ENCODE results near the gene GRIK3.
"Not testable (repeated sequence)": the region's sequence is repeated elsewhere in the genome, so short reads cannot be mapped to it uniquely, and the experiment has no call there.

Gene GRIK3

DNA sequence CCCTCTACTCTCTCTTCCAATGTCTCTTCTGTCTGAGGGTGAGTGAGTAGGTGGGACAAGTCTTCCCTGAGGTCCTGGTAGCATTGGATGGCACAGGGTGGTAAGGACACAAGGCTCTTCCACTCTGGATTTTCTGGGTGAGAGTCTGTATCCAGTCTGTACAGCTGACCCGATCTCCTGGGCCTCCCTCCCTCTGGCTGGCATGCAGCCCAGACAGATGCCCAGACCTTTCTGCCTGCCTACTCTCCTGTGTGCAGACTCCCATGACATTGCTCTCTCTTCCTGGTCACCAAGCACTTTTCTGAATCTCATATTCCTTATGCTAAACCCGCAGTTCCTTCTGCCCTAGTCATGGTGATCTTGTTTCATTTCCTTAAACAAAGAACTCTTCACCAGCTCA lies 100.3 kb downstream of the GRIK3 start:
- DNase-seq, result no peak

- DNase-seq, result no peak
Measured at GRCh38 chr1:36927826-36928225, 106.5 kb downstream of the GRIK3 start.

GRCh38 chr1:36925251-36925650 lies 109.1 kb downstream of the GRIK3 start:
- DNase-seq, result no peak

DNA sequence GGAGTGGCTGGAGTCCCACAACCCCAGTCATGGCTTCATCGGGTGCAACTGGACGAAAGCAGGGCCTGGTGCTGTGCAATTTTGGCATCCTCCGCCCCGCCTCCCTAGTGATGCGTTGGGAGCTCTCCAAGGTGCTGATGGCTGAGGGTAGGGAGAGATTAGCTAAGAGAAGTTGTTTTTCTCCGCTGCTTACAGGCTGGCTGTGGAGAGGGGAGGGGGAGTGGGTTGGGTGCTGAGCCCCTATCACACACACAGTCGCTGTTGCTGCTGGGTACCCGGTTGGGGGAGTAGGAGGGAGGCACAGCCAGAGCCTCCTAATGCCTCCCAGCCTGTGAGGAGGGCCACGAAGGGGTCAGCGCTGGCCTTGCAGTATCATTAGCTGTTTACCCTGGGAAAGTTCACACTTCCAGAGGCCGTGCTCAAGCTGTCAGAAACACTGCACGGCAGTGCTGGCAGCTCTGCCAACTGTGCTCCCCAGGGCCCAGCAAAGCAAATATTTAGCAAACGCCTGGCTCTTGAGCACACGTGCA lies 110.0 kb downstream of the GRIK3 start:
- DNase-seq, result peak; percentile 64

DNA sequence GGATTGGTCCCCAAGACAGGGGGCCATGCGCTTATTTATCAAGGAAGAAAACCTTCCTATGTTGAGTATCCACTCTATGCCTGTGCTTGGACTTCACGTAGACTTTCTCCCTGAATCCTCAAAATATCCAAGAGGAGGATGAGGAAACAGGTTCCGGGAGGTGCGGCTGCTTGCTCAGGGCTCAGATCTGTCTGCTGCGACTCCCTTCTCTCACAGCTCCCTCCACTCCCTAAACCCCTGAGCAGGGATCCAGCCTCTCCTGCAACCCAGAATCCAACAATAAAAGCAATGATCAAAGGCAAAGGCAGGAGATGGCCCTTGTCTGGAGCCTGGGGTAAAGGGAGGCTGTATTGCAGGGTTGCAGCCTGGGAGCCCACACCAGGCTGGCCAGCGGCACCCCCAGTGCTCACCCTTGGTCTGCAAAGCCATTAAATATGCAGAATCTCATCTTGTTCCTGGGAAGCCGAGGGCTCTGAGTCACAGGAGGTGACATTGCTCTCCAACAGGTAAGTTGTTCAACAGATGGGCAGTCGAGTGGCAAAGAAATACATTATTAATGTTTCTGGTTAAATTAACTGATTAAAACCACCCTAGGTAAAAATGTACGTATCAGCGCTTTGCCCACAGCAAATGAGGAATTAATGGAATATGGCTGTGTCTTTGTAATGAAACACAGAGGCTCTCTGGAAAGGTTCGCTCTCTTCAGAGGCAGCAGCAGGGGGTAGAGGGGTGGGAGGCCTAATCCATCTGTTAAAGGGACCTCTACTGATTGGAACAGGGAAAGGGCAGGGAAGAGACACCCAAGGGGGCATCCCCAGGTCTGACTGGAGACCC lies 111.5 kb downstream of the GRIK3 start:
- no peak for DNase-seq

- DNase-seq, result no peak
Measured at GRCh38 chr1:36922071-36922470, 112.2 kb downstream of the GRIK3 start.

GRCh38 chr1:36920801-36921405 lies 113.4 kb downstream of the GRIK3 start:
- no peak for DNase-seq

- DNase-seq, result no peak
Measured at GRCh38 chr1:36920371-36920770, 113.9 kb downstream of the GRIK3 start.

GRCh38 chr1:36919491-36920145 lies 114.7 kb downstream of the GRIK3 start:
- DNase-seq, result no peak

GRCh38 chr1:36918604-36919003 lies 115.7 kb downstream of the GRIK3 start:
- no peak for DNase-seq

DNA sequence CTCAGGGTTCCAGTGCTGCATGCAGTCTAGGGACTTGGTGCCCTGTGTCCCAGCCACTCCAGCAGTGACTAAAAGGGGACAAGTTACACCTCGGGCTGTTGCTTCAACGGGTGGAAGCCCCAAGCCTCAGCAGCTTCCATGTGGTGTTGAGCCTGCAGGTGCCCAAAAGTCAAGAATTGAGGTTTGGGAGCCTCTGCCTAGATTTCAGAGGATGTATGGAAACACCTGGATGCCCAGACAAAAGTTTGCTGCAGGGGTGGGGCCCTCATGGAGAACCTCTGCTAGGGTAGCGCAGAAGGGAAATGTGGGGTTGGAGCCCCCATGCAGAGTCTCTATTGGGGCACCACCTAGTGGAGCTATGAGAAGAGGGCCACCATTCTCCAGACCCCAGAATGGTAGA lies 117.8 kb downstream of the GRIK3 start:
- DNase-seq, result not testable (repeated sequence)

DNA sequence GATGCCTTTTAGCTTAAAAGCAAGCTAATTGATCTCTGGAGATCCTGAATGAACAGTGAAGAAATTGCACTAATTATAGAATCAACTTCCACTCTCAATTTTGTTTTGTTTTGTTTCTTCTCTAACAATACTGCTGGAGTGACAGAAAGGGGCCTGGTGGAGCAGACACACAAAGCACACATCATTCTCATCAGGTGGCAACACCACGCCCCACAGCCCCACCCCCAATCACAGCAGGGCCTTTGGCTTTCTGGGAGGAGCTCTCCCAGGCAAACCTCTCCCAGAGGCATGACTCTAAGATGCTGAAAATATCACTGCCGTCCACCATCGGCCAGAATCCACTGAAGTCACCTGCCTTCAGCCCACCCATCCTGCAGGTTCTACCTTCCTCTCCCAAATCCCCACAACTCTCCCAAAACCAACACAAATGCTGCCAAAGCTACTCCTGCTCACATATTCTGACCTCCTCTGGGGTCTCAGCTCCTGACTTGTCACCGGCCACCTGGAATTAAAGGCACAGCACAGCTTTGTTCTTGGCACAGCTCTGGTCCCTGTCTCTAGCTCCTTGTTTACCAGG lies 120.7 kb downstream of the GRIK3 start:
- no peak for DNase-seq

DNA sequence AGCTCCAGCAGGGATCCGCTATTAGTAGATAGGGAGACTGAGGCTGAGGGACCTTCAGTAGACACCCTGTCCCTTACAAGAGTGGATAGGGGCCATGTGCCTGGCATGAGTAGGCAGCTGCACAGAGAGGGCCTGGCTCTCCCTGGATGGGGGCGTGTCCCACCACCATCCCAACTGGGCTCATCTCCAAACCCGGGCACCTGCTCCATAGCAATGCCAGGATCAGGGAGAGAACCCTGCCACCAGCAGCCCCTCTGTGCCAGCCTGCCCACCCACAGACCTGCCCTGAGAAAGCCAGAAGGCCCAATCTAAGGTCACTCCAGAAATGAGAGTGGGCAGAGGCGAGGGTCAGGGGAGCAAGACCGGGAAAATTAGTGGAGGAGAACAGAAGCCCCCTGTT lies 121.3 kb downstream of the GRIK3 start:
- DNase-seq, result no peak

DNA sequence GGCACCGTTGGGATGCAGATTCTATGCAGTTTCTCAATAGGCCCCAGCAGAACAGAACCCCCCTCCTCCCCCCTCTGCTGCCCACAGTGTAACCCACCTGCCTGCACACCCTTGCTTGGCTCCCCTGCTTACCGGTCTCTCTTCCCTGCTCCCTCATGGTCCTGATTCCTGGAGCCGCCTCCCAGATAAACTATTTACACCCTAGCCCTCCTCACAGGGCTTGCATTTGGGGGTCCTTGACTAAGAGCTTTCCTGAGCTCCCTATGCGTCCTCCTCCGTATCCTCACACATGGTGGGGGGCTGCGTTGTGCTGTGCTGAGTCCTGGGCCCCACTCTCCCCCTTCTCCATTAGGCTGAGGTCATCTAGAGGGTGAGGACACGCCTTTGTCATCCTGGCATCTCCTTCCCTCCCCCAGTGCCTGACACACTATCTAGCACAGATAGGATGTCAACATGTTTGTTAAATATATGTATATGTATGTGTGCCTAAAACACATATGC lies 121.9 kb downstream of the GRIK3 start:
- no peak for DNase-seq

- no peak for DNase-seq
Measured at GRCh38 chr1:36911561-36912364, 122.6 kb downstream of the GRIK3 start.

- DNase-seq, result no peak
Measured at GRCh38 chr1:36910886-36911540, 123.3 kb downstream of the GRIK3 start.

DNA sequence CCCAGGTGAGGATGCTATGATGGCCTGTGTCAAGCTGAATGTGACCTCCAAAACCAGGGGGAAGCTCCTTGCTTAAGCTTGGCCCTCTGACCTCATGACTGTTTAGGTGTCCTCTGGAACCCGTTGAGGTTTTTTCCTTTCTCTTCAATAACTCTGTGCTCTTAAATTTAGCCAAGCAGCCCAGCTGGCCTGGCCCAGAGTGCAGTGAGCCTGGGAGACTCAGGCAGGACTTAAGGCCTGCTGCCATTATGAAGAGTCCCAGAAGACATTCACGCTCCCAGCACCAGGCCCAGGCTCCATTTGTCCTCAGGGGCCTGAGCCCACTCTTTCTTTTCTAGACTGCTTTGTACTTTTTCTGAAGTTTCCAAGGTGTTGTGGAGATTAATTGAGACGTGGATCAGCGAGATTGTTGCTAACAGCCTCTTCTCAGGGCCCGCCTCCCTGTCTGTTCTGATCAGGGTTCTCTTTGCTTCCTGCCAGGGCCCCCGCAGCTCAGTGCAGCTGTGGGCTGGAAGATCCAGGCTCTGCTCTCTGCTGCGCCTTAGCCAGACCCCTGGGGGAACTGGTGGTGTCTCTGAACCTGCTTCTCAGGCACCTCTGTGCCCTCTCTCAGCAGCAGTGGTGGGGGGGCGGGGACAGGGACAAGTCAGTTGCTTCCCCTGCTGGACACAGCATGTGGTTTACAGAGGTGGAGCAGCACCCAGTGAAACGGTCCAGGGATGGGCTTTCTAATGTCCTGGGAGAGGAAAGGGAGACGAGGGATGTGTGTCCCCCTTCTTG lies 124.2 kb downstream of the GRIK3 start:
- no peak for DNase-seq

GRCh38 chr1:36909359-36909758 lies 125.0 kb downstream of the GRIK3 start:
- DNase-seq, result not testable (repeated sequence)

DNA sequence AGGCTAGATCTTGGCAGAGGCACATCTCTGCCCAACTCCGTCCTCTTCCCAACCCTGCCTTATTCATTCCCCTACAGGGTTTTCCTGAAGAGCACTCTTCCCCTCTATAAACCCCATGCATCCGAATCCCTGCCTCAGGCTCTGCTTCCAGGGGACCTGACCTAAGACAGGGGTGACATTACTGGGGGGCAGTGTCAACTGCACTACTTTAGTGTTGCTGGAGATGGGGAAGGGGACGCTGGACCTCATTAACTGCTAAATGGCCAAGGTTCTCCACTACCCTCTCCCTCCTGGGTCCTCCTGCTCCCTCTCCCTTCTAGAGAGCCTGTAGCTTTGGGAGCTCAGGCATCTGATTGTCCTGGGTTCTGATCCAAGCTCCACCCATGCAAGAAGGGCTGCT lies 126.2 kb downstream of the GRIK3 start:
- no peak for DNase-seq

DNA sequence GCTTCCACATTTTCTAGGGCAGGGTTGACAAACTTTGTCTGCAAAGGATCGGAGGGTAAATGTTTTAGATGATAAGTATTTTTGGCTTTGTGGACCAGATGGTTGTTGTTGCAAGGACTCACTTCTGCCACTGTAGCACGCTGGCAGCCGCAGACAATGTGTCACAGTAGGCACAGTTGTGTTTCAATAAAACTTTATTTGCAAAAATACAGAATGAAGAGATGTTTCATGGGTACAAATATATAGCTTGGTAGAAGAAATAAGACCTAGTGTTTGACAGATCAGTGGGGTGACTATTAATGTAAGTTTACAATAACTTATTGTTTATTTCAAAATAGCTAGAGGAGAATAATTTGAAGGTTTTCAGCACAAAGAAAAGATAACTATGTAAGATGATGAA lies 127.8 kb downstream of the GRIK3 start:
- DNase-seq, result no peak

GRCh38 chr1:36905941-36906340 lies 128.4 kb downstream of the GRIK3 start:
- no peak for DNase-seq
